GM12801 (cell line): ENCODE measurements around the gene EDIL3.

Source experiments
- CTCF ChIP-seq: IDR thresholded peaks from one replicate; pipeline ENCODE4 v1.5.1; 2011; ENCODE audit warnings: control low read depth; ENCODE audit not compliant: insufficient read length; ENCODE audit errors: extremely low read depth

EDIL3 gene

GRCh38 chr5:84378420-84378819 lies 6.3 kb downstream of the EDIL3 start:
- TF ChIP-seq CTCF = no peak

- no peak for TF ChIP-seq CTCF
Observed at GRCh38 chr5:84376346-84376745, 8.3 kb downstream of the EDIL3 start.

- no peak for TF ChIP-seq CTCF
Observed at GRCh38 chr5:84374568-84374967, 10.1 kb downstream of the EDIL3 start.

- no peak for TF ChIP-seq CTCF
Observed at GRCh38 chr5:84373506-84373905, 11.2 kb downstream of the EDIL3 start.

- TF ChIP-seq CTCF = no peak
Observed at GRCh38 chr5:84372066-84372695, 12.5 kb downstream of the EDIL3 start.

GRCh38 chr5:84370176-84370575 lies 14.5 kb downstream of the EDIL3 start:
- TF ChIP-seq CTCF = no peak

GRCh38 chr5:84364043-84364442 lies 20.6 kb downstream of the EDIL3 start:
- no peak for TF ChIP-seq CTCF
